ENCODE measurements around the gene LRRC3.

GRCh38 chr21:44466996-44467858 is 11.9 kb downstream of the LRRC3 start:
- TF ChIP-seq CTCF (conservative IDR thresholded peaks at IDR 0.05; ENCODE audit: low read depth, low read length) (no peak), RAD21 (IDR thresholded peaks at IDR 0.05; ENCODE audit: low read length) (no peak), RFX5 (IDR thresholded peaks at IDR 0.05; ENCODE audit: low read depth, low read length) (no peak), CEBPB (IDR thresholded peaks at IDR 0.05; ENCODE audit: low read depth, low read length) (no peak), BHLHE40 (IDR thresholded peaks at IDR 0.05; ENCODE audit: low read depth, low read length) (no peak), SMC3 (IDR thresholded peaks at IDR 0.05; ENCODE audit: low read depth, low read length) (no peak), POLR2A (IDR thresholded peaks at IDR 0.05; ENCODE audit: low read depth, low read length) (no peak), USF2 (IDR thresholded peaks at IDR 0.05; ENCODE audit: low read depth, low read length) (no peak)

Data from IMR-90 (cell line).